HG03064 (cell line): ENCODE measurements around the gene PSMD4.
"Not testable (repeated sequence)": the region's sequence is repeated elsewhere in the genome, so short reads cannot be mapped to it uniquely, and the experiment has no call there.

Experiments used
- ATAC-seq: cut with Tn5 transposase; IDR thresholded peaks from one replicate; pipeline ENCODE4 v1.9.1; 2021; ENCODE audit warnings: low read depth; ENCODE audit not compliant: unreplicated experiment

The PSMD4 gene

GRCh38 chr1:151267760-151268159 lies 13.2 kb downstream of the PSMD4 start:
- ATAC-seq, result no peak

GRCh38 chr1:151273924-151274466 lies 19.5 kb downstream of the PSMD4 start:
- no peak for ATAC-seq

GRCh38 chr1:151275341-151275740 lies 20.8 kb downstream of the PSMD4 start:
- not testable (repeated sequence) for ATAC-seq

GRCh38 chr1:151277249-151277648 lies 22.7 kb downstream of the PSMD4 start:
- ATAC-seq, result no peak

- ATAC-seq, result peak; percentile 28
Measured at GRCh38 chr1:151281225-151281968, 26.9 kb downstream of the PSMD4 start.

- peak; percentile 77 for ATAC-seq
Measured at GRCh38 chr1:151281969-151282882, 27.7 kb downstream of the PSMD4 start, which contains the start of gene ZNF687. Gene ZNF687, plus strand, starts transcription at chr1:151282299. Its CDS starts 3,993 bp downstream, at chr1:151286292.

GRCh38 chr1:151282883-151283725 lies 28.6 kb downstream of the PSMD4 start:
- no peak for ATAC-seq

GRCh38 chr1:151284013-151284577 lies 29.6 kb downstream of the PSMD4 start:
- no peak for ATAC-seq

GRCh38 chr1:151286619-151287340 lies 32.2 kb downstream of the PSMD4 start:
- no peak for ATAC-seq

- ATAC-seq, result no peak
Measured at GRCh38 chr1:151287341-151287699, 32.8 kb downstream of the PSMD4 start.

- ATAC-seq, result no peak
Measured at GRCh38 chr1:151287767-151288500, 33.4 kb downstream of the PSMD4 start.

- no peak for ATAC-seq
Measured at GRCh38 chr1:151288502-151288901, 34.0 kb downstream of the PSMD4 start.

GRCh38 chr1:151289080-151289935 lies 34.8 kb downstream of the PSMD4 start:
- ATAC-seq, result no peak

GRCh38 chr1:151289991-151290708 lies 35.6 kb downstream of the PSMD4 start:
- no peak for ATAC-seq

GRCh38 chr1:151290709-151291303 lies 36.3 kb downstream of the PSMD4 start:
- ATAC-seq, result no peak

GRCh38 chr1:151292207-151293030 lies 37.9 kb downstream of the PSMD4 start:
- no peak for ATAC-seq
